ENCODE data around the gene ULBP3.
A peak's percentile ranks its signal among the peaks of the same experiment; 100 is the strongest.
"Not testable (repeated sequence)": the region's sequence is repeated elsewhere in the genome, so short reads cannot be mapped to it uniquely, and the experiment has no call there.

Gene ULBP3

GRCh38 chr6:150043096-150043495 is 25.8 kb downstream of the ULBP3 start:
- DNase-seq (ENCODE audit: low spot score), result no peak

DNA sequence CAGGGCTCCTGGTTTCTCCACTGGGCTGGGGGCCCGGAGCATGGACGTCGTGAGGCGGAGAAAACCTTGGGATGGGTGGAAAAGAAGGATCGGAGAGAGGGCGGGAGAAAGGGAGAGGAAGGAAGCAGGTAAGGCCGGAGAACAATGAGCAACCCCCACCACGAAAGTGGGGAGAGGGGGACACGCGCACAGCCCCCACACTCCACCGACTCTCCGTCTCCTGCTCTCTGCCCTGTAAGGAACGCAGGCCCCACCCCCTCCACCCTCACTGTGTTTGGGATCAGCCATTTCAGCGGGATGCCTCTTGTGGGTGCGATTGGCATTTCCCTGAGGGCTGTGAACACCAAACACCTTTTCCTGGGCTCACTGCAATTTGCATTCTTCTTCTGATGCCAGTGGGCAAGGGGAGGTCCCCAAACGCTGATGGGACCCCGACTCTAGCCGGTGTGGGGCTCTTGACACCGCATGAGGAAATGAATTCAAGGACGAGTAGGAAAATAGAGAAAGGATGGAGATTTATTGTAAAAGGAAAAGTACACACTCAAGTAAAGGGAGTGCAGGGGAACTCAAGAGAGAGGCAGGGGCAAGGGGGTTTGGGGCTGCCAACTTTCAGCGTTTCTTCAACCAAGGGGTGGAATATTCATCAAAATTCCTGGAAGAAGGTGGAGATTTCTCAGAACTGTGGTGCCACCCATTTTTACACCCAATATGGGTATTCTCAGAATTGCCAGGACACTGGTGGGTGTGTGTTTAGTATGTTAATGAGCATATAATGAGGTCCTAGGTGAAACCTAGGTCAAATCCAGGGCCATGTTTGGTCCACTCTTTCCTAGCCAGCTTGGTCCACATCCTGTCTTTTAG is 30.5 kb downstream of the ULBP3 start:
- no peak for DNase-seq (ENCODE audit: low spot score)

GRCh38 chr6:150037526-150038201 is 31.3 kb downstream of the ULBP3 start:
- no peak for DNase-seq (ENCODE audit: low spot score)

GRCh38 chr6:150036081-150036480 is 32.8 kb downstream of the ULBP3 start:
- no peak for DNase-seq (ENCODE audit: low spot score)

DNA sequence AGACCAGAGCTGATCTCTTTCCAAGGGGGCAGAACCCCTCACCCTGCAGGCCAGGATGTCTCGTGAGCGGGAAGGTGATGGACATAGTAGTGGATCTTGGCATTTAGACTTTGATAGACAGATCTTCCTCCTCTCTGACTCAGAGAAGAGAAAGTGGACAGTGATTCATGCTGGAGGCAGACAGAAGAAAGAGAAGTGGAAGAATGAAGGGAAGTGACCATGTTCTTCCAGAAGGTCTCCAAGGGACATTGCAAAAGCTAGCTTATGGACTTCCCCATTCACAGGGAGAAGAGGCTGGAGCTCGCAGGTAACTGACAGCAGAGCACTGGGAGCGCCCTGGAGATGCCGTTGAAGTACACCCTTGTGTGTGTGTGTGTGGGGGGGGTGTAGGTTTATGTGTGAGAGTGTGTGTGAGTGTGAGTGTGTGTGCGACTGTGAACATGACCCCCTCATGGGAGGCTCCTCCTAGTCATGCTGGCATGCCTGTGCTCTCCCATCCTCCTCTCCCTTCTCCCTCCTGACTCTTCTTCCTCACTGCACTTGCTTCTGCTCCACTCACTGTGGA is 35.6 kb downstream of the ULBP3 start:
- no peak for DNase-seq (ENCODE audit: low spot score)

DNA sequence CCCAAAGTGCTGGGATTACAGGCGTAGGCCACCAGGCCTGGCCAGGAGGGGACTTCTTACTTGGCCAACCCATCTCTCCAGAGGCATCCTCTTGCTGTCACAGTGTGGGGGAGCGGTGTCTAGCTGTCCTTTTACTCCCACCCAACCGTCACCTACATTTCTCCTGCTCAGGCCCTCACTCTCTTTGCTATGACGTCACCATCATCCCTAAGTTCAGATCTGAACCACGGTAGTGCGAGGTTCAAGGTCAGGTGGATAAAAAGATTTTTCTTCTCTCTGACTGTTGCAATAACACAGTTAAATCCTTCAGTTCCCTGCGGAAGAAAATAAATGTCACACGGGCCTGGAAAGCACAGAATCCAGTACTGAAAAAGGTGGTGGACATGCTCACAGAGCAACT is 36.3 kb downstream of the ULBP3 start:
- DNase-seq (ENCODE audit: low spot score), result no peak

DNA sequence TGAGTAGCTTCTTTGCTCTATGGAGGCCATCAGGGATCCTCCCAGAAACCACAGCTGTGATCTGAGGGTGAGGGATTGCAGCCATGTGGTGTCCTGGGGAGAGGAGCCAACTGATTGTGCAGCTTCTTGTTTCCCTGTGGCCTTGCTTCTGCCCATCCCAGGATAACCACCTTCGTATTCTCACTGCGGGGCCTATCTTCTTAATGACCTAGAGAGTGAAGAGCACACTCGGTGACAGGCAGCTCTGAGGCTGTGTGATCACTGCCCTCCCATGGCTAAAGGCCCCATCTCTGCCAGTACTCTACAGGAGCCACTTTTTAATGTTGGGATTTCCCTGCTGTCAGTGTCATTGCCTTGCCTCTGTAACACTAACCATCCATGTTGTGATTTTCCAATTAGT is 38.3 kb downstream of the ULBP3 start:
- DNase-seq (ENCODE audit: low spot score), result no peak

GRCh38 chr6:150029749-150030148 is 39.2 kb downstream of the ULBP3 start:
- DNase-seq (ENCODE audit: low spot score), result no peak

- DNase-seq (ENCODE audit: low spot score), result no peak
Observed at GRCh38 chr6:150029276-150029675, 39.6 kb downstream of the ULBP3 start.

DNA sequence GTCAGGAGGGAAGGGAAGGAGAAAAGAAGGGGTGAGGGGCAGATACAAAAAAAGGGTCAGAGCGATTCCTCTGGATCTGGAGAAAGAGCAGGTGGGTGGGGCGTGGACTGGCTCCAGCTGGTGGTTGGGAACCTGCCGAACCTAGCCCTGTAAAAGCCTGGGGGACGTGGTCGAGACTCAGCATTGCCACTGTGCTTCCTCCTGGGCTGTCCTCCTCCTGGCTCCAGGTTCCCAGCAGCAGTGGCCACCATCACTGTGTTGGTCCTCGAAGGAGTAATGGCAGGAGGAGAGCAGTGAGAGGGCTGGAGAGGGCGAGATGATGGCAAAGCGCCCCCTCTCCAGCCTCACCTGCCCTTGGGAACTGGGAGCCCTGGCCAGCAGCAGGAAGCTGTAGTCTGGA is 40.1 kb downstream of the ULBP3 start:
- no peak for DNase-seq (ENCODE audit: low spot score)

DNA sequence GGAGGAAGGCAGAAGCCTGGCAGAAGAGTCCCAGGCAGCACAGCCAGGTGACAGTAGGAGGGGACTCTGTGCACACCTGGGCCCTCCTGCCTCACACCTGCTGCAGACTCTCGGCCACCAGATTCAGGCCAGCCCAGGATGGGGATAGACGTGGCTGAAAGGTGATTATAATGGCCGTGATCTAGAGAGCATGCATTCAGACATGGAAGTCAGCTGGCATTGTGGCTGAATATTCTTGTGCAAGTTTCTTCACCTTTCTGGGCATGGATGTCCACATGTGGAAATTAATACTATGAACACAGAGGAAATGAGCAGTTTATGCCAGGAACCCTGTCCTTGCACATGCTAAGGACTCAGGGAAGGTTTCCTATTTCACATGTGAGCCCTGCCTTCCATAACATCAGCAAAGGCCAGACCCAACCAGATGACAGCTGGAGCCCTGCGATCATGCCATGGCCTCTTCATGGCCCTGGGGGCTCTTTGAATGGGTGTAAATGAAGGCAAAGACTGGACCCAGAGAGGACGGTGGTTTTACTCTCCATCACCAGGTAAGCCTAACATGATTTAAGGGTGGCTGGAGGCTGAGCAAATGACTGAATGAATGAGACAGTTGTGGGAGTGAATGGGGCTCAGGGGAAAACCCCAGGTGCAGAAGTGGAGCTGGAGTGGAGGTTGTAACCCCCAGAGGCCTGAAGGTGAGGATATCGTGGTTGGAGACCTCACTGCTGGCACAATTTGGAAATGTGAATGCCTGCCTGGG is 40.9 kb downstream of the ULBP3 start:
- DNase-seq (ENCODE audit: low spot score), result no peak

- no peak for DNase-seq (ENCODE audit: low spot score)
Observed at GRCh38 chr6:150026976-150027805, 41.7 kb downstream of the ULBP3 start.

DNA sequence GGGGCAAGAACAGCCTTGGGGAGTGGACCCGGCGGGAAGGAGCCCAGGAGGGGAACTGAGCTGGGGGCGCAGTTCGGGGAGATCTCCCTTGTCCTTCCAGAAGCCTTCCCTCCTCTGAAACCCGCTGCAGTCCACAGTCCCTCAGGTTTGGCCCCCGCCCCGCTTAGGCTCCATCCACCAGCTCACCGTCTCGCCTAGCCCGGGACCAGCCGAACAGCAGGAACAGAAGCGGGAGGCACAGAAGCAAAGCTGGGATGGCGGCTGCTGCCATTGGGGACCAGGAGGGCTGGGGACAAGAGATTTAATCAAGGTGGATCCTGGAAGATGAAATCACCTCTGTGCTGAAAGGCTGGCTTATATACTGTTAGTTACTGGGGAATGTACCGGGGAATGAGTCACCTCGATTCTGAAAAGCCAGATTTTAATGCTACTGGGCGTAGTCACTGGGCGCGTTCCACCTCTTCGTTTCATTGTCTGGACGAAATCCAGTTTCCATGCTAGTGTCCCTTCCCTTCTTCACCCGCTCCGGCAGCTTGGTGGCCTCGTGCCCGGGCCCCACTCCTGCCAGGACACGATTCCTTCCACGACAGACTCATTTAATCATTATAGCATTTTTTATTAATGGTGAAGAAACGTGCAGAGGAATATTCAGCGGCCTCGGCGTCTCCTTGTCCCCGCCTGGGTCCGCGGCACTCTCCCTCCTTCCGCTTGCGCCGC is 43.6 kb downstream of the ULBP3 start, which contains the start of gene RAET1L:
Gene RAET1L, minus strand, starts transcription at position 332 of the 717 bp plus-strand sequence. Its CDS starts 61 bp downstream, at position 271.
- peak; percentile 38 for DNase-seq (ENCODE audit: low spot score)

GRCh38 chr6:150024646-150025155 is 44.2 kb downstream of the ULBP3 start:
- DNase-seq (ENCODE audit: low spot score), result no peak

DNA sequence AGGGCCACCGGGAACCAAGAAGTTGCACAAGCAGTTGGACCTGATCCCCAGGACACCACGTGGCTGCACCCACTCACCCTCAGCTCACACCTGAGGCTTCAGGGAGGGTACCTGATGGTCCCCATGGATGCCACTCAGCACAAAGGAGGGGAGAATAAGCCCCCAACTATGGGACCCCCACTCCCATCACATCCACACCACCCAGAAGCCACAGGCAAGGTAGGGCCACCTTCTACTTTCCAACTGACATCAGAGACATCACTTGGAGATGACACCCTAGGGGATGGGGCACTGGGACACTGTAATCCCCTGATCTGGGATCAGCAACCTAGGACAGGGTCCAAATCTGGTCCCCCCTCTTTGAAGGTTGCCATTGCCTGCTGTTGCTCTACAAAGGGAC is 44.9 kb downstream of the ULBP3 start:
- DNase-seq (ENCODE audit: low spot score), result not testable (repeated sequence)

- not testable (repeated sequence) for DNase-seq (ENCODE audit: low spot score)
Observed at GRCh38 chr6:150021870-150022269, 47.1 kb downstream of the ULBP3 start.

DNA sequence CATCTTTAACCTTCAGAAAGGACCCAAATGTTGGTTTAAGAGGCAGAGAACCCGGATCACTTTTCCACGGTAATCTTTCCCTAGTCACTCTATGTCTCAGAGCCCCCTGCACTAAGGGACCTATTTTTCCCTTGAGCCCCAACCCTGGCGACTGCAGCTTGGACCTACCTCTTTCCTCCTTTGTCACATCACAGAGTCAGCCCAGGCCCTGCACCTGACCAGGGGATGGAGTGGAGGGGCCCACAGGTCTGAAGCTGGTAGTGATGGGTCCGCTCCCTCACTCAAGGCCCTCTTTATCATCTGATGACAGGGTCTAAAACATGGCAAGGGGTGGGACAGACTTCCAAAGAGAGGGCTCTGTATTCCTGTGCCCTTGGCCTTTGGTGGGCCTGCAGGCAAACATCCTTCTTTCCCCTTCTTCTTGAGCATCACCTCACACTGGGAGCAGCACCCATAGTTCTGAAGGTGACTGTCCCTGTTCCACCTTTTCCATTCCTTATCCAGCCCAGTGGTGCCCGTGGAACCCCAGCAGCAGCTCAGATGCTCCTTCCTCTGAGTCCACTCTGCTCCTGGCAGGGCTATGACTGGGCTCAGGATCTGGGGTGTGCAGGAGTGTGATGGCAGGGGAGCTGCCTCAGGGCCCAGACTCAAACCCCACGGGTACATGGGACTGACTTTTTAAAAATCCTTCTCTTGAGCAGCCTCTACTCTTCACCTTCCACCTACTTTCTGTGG is 49.9 kb downstream of the ULBP3 start:
- no peak for DNase-seq (ENCODE audit: low spot score)

DNA sequence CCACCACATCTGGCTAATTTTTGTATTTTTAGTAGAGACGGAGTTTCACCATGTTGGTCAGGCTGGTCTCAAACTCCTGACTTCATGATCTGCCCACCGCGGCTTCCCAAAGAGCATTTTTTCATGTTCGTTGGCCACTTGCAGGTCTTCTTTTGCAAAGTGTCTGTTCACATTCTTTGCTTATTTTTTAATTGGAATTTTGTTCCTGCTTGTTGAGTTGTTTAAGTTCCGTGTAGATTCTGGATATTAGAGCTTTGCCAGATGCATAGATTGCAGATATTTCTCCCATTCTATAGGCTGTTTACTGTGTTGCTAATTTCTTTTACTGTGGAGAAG is 51.8 kb downstream of the ULBP3 start:
- DNase-seq (ENCODE audit: low spot score), result not testable (repeated sequence)

- DNase-seq (ENCODE audit: low spot score), result peak; percentile 75
Observed at GRCh38 chr6:150016324-150017185, 52.4 kb downstream of the ULBP3 start.

Data from kidney capillary endothelial cell (primary cell).